Pancreas (tissue), 10 donors: ENCODE measurements around the gene EIF4ENIF1. TPM values are rescaled to one million over a fixed set of nuclear protein-coding genes. Genes with fewer than 3 reads are reported as not detected.

Source experiments
- ATAC-seq, 4 donors: fragments of 200-7000 bp; cut with Tn5 transposase; one replicate each; pipeline versions ENCODE4 v1.8.0 to v1.9.1; 2020; ENCODE audit warnings: mild to moderate bottlenecking in 4 of 4, moderate library complexity in 4 of 4
- DNase-seq, 6 donors: peaks; one replicate each; pipeline ENCODE4 v3.0.0-alpha.2; 2020
- FAIRE-seq: peaks from 2 replicates; lab custom pipeline; 2012; peaks lifted over from hg19 to GRCh38; lab: Jason Lieb, UNC
- H3K27ac ChIP-seq, 4 donors: fragments of 200-600 bp; sonication (generic); 1 replicate in 3 of 4; 2 replicates in 1 of 4; pipeline versions ENCODE4 v1.5.0 to v1.8.0; 2020
- H3K27me3 ChIP-seq, 4 donors: fragments of 200-600 bp; one replicate each; pipeline ENCODE4 v1.8.0; 2021
- H3K36me3 ChIP-seq, 3 donors: fragments of 200-600 bp; sonication (generic) in 1 of 3; one replicate each; pipeline versions ENCODE4 v1.5.0 to v1.8.0; 2020 to 2021
- H3K4me1 ChIP-seq, 3 donors: fragments of 200-600 bp; one replicate each; pipeline ENCODE4 v1.8.0; 2021
- H3K4me3 ChIP-seq, 4 donors: fragments of 200-600 bp; sonication (generic) in 2 of 4; one replicate each; pipeline versions ENCODE4 v1.5.0 to v1.8.0; 2020 to 2021
- H3K9me3 ChIP-seq, 4 donors: fragments of 200-600 bp; one replicate each; pipeline ENCODE4 v1.8.0; 2021
- CTCF ChIP-seq, 4 donors: fragments of 200-600 bp; sonication (generic) in 3 of 4; IDR thresholded peaks; one replicate each; pipeline versions ENCODE4 v1.5.0 to v1.8.0; 2021; ENCODE audit warnings: antibody characterized with exemption in 4 of 4
- WGBS, 2 donors: extraction: QIAGEN DNeasy Blood & Tissue Kit; methylation state at CpG; one replicate each; pipeline ENCODE4 v1.1.7; 2013; 5-methylcytosine and 5-hydroxymethylcytosine counted together
- intact Hi-C, 3 donors: fragments of 100-400 bp; cut with DNase I; formaldehyde crosslinking; loops; one replicate each; pipeline versions ENCODE4 v1.11.1 to v1.14.2; 2022
- polyA plus RNA-seq, 2 donors: library from polyadenylated mRNA; stranded (reverse); fragments of 200-250 nt; gene quantifications; one replicate each; pipeline ENCODE4 v1.2.3, GENCODE V29; 2013
- total RNA-seq, 6 donors: library from RNA; stranded (reverse); fragmentation: NEBNext Ultra II Directional in 4 of 6; extraction: Animal tissue kit (Norgen Biotek cat#: 25700) in 4 of 6; gene quantifications; one replicate each; pipeline versions ENCODE4 v1.2.1 to v1.2.4, GENCODE V29; 2021 to 2023
- donor health status: healthy with polysubstance abuse.
- donor health status: DM: no; HTN: no; CAD: no; lungs with moderate emphysema.
- donor health status: DM: no; HTN: no; CAD: no.
- donor health status: control.
- donor health status: control.
- donor health status: Bipolar disorder and iron deficiency.
- donor health status: DM: yes; HTN: yes; CAD: no.
- donor health status: DM: no; HTN: no; CAD: no.
- donor health status: DM: no; HTN: no; CAD: no.
- donor health status: DM: yes; HTN: yes; CAD: no.

Gene EIF4ENIF1
- total and polyA plus RNA-seq, 8 donors = 6.9 to 15.3 (median 9.8) TPM

DNA sequence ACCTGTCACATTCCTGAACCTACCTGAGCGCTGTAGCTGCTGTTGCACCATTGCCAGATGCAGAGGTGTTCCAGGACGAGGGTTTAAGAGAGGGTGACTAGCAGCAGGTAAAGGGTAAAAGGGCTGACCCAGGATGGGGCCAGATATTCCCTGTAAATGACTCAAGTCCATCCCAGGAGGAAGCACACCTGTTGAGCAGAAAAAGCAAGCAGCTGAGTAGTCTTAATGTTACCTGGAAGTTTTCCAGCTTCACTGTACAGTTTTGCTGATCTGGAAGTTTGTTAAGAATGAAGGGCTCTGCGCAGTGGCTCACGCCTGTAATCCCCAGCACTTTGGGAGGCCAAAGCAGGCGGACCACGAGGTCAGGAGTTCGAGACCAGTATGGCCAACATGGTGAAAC is 49.0 kb downstream of the EIF4ENIF1 start:
- Histone ChIP-seq H3K36me3 (peaks cover 0 to 68% (median 20%) of the 10 kb centered on the region in 3 donors), H3K4me1 (no peaks in the 10 kb centered on the region), H3K27ac (no peak overlapping the region), H3K27me3 (no peaks in the 10 kb centered on the region), H3K4me3 (no peak overlapping the region), H3K9me3 (no peaks in the 10 kb centered on the region)
- intact Hi-C loops = no loop called here
- DNase-seq (no peak), ATAC-seq (no peak), FAIRE-seq (no peak)
- WGBS, 2 donors = 95 to 97% methylated on average over 7 of the region's 7 CpGs
- TF ChIP-seq CTCF (IDR thresholded peaks at IDR 0.05) = no peak

- intact Hi-C loops = no loop called here
- H3K9me3 ChIP-seq = no peaks in the 10 kb centered on the region
- H3K27ac ChIP-seq = no peak overlapping the region
- no peaks in the 10 kb centered on the region for H3K4me1 ChIP-seq
- ATAC-seq (no peak), DNase-seq (peak in 1 of 6 donors; percentile 53), FAIRE-seq (no peak)
- H3K4me3 ChIP-seq = no peak overlapping the region
- H3K27me3 ChIP-seq = no peaks in the 10 kb centered on the region
- peaks cover 0 to 76% (median 29%) of the 10 kb centered on the region in 3 donors for H3K36me3 ChIP-seq
- TF ChIP-seq CTCF (IDR thresholded peaks at IDR 0.05) = no peak
- WGBS, 2 donors = 56 to 57% methylated on average over 8 of the region's 8 CpGs
These were observed 49.8 kb downstream of the EIF4ENIF1 start for GRCh38 chr22:31439808-31440207.

DNA sequence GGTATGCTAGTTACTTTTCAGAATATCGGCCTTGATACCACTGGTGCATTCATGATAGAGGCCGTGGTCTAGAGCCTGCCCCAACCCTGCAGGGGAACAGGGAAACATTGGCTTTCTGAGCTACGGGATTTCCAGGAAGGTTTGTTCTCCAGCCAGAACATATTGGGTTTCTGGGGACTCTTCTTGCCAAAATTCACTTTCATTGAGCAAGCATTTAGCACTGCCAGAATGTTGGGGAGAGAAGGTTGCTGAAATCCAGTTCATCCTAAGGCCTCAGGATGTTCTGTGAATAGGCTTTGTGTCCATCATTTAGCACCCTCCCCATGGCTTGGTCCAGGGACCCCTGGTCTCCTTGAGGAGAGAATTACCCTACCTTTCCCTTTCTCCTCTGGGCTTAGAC is 53.5 kb downstream of the EIF4ENIF1 start:
- H3K9me3 ChIP-seq = no peaks in the 10 kb centered on the region
- peak in 1 of 4 donors; percentile 14 for ATAC-seq
- no peaks in the 10 kb centered on the region for H3K4me1 ChIP-seq
- FAIRE-seq = no peak
- no peak overlapping the region for H3K4me3 ChIP-seq
- 87 to 91% methylated on average over 3 of the region's 3 CpGs for WGBS, 2 donors
- no peaks in the 10 kb centered on the region for H3K27me3 ChIP-seq
- no peak for DNase-seq
- TF ChIP-seq CTCF (IDR thresholded peaks at IDR 0.05) = no peak
- no peak overlapping the region for H3K27ac ChIP-seq
- peaks cover 0 to 73% (median 29%) of the 10 kb centered on the region in 3 donors for H3K36me3 ChIP-seq
- intact Hi-C loops = no loop called here

- intact Hi-C loops = no loop called here
- FAIRE-seq (no peak), ATAC-seq (no peak)
These were observed 57.7 kb downstream of the EIF4ENIF1 start for GRCh38 chr22:31431950-31432349.

More at GRCh38 chr22:31431950-31432349, 57.7 kb downstream of the EIF4ENIF1 start:
- no peak for TF ChIP-seq CTCF (IDR thresholded peaks at IDR 0.05)
- Histone ChIP-seq H3K4me1 (no peaks in the 10 kb centered on the region), H3K27ac (no peak overlapping the region), H3K9me3 (no peaks in the 10 kb centered on the region), H3K36me3 (peaks cover 0 to 55% (median 25%) of the 10 kb centered on the region in 3 donors), H3K4me3 (no peak overlapping the region), H3K27me3 (no peaks in the 10 kb centered on the region)
- 76 to 78% methylated on average over 5 of the region's 5 CpGs for WGBS, 2 donors
- DNase-seq = no peak
